Keratinocyte (primary cell): Measurements from ENCODE around the gene ZNF83.

Experiments
- CTCF ChIP-seq, 3 experiments: IDR thresholded peaks in 1 of 3; conservative IDR thresholded peaks in 1 of 3; optimal IDR thresholded peaks in 1 of 3; 2 replicates in 2 of 3; 3 replicates in 1 of 3; pipeline versions ENCODE3 to v1.5.1; 2011; ENCODE audit warnings: low read length in 3 of 3, mild to moderate bottlenecking in 3 of 3, moderate library complexity in 2 of 3, control low read depth in 1 of 3, inconsistent platforms in 1 of 3; ENCODE audit not compliant: insufficient read depth in 2 of 3; ENCODE audit errors: extremely low read depth in 1 of 3
- EZH2 ChIP-seq: IDR thresholded peaks from one replicate; pipeline ENCODE4 v1.6.1; 2012; ENCODE audit warnings: inconsistent platforms, mild to moderate bottlenecking, low read length, moderate library complexity

- TF ChIP-seq CTCF (optimal IDR thresholded peaks at IDR 0.05 in 1 of 3, IDR thresholded peaks at IDR 0.05 in 1 of 3, conservative IDR thresholded peaks at IDR 0.05 in 1 of 3; ENCODE audit: extremely low read depth in 1 of 3, insufficient read depth in 2 of 3, low read length in 3 of 3): peak in 1 of 3 experiments; percentile 44
- no peak for TF ChIP-seq EZH2
These were observed 36.9 kb downstream of the ZNF83 start for GRCh38 chr19:52601025-52601973.
